Measurements from ENCODE around the gene SATL1.

GRCh38 chrX:85089321-85089840 is 154.2 kb downstream of the SATL1 start:
- no peak for TF ChIP-seq CTCF (IDR thresholded peaks at IDR 0.05; ENCODE audit: low read depth, low read length, poor library complexity, severe bottlenecking)
- no peak for TF ChIP-seq EZH2phosphoT487 (IDR thresholded peaks at IDR 0.05; ENCODE audit: borderline replicate concordance, low read length)
